Activated T-cell treated with anti-CD3 and anti-CD28 coated beads, Interleukin-2, amount 50 U/mL, for 24 hours (primary cell): ENCODE results near the gene LY6G5B.

Experiments
- DNase-seq: peaks from one replicate; pipeline ENCODE4 v3.0.0-alpha.2; 2020
- H3K27ac Mint-ChIP-seq: 2 replicates; pipeline ENCODE4 v1.8.0; 2020; ENCODE audit warnings: mild to moderate bottlenecking, mixed read lengths
- H3K27me3 Mint-ChIP-seq: 2 replicates; pipeline ENCODE4 v1.8.0; 2020; ENCODE audit warnings: mixed read lengths
- H3K36me3 Mint-ChIP-seq: 2 replicates; pipeline ENCODE4 v1.8.0; 2020; ENCODE audit warnings: low read depth, mixed read lengths
- H3K4me1 Mint-ChIP-seq: 2 replicates; pipeline ENCODE4 v1.8.0; 2020; ENCODE audit warnings: low read depth, mixed read lengths
- H3K4me3 Mint-ChIP-seq: 2 replicates; pipeline ENCODE4 v1.8.0; 2020; ENCODE audit warnings: mild to moderate bottlenecking, moderate library complexity, mixed read lengths
- H3K9me3 Mint-ChIP-seq: 2 replicates; pipeline ENCODE4 v1.8.0; 2020; ENCODE audit warnings: mixed read lengths

The LY6G5B gene

DNA sequence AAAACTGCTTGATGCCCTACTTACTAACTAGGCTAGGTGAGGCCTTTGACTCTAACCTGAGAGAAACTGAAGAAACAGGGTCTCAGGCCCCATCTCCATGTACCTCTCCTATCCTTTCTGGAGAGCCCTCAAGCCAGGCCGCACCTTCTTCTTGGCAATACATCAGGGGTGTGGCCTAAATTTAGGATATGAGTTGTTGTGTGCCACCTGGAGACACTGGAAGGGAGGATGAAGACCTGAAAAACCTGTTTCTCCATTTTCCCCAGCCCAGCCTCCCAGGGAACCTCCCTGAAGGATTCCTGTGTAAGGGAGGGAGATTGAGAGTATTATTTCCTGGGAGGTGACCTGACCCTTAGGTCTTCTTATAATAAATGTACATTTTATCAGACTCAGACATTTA is 48.5 kb downstream of the LY6G5B start:
- Mint-ChIP-seq H3K4me3 (no peak overlapping the region), H3K4me1 (peaks cover 5% of the 10 kb centered on the region), H3K9me3 (no peaks in the 10 kb centered on the region), H3K36me3 (no peaks in the 10 kb centered on the region), H3K27me3 (no peaks in the 10 kb centered on the region), H3K27ac (no peak overlapping the region)
- no peak for DNase-seq

DNA sequence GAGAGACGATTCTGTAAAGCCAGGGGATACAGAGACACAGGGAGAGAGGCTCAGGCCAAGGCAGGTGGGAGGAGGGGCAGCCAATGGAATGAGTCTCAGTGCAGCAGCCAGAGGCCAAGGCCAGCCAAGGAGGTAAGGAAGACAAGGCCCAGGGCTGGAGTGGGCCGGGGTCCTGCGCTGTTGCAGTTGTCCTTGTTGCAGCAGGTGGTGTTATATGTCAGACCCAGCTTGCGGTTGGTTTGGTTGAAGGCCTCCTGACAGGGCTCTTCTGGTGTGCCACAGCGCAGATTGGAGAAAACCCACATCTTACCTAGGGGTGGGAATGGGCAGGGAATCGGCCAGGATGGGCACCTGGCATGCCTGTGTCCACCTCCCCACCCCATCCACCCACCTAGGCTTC is 49.2 kb downstream of the LY6G5B start:
- no peaks in the 10 kb centered on the region for H3K36me3 Mint-ChIP-seq
- no peak overlapping the region for H3K27ac Mint-ChIP-seq
- H3K4me1 Mint-ChIP-seq: peaks cover 5% of the 10 kb centered on the region
- no peak overlapping the region for H3K4me3 Mint-ChIP-seq
- no peaks in the 10 kb centered on the region for H3K27me3 Mint-ChIP-seq
- no peak for DNase-seq
- no peaks in the 10 kb centered on the region for H3K9me3 Mint-ChIP-seq

DNA sequence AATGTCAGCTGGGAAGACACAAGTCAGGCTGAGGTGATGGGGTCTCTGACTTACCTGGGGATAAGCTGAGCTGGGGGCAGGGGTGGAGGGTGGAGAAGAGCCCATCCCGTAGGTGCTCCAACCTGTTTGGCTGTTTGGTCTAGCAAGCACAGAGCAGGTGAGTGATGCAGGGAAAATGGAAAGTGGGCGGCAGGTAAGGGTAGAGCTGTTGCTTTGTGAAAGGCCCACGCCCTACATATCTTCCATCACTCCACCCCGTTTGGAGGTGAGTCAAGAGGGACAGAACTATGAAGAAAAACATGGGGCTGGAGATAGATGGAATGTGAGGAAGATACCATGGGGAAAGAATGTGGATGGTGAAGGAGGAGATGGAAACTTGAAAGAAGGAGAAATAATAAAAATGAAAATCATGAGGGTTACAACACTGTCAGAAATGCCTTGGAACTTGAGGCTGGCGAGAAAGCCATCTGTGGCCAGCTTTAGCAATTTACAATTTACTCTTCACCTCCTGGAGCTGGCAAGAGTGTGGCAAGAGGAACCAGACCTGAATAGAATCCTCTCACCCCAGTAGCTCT is 50.5 kb downstream of the LY6G5B start:
- no peaks in the 10 kb centered on the region for H3K9me3 Mint-ChIP-seq

DNA sequence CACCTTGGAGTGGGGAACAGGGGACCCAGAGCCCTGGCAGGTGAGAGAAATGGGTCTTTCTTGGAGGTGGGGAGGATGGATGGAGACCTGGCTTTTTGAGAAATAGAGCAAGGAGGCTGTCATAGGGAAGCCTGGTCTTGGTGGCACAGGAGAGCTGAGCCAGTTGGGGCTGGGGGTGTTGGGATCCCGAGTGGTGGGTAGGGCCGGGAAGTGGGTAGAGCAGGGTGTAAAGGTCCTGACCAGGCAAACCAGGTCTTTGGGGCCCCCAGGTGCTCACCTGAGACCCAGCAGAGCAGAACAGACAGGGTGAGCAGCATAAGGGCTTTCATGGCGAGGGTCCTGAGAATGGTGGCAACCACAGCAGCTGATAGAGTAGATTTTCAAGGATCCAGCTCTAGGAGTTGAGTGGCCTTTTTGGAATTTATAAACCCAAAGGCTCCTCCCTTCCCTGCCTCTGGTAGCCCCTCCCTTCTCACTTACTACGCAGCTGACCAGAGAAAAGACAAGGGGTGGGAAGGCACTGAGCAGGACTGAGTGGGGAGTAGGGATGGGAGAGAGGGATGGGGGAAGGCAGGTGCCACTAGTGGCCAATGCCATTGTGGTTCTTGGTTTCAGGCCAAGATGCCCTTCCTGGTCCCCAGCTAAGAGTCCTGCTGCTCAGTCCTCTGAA is 51.7 kb downstream of the LY6G5B start, which contains the start of gene LY6G6C:
Gene LY6G6C (minus strand): TSS at position 396 of the 670 bp plus-strand sequence. CDS start 67 bp downstream, at position 329.
- no peak for DNase-seq
- Mint-ChIP-seq H3K27me3 (no peaks in the 10 kb centered on the region), H3K4me3 (no peak within 1 kb of the TSS), H3K4me1 (peaks cover 14% of the 10 kb centered on the region), H3K9me3 (no peaks in the 10 kb centered on the region), H3K27ac (no peak within 1 kb of the TSS), H3K36me3 (no peaks in the 10 kb centered on the region)

More for the DNA sequence above, 50.5 kb downstream of the LY6G5B start:
- DNase-seq: no peak
- peaks cover 4% of the 10 kb centered on the region for H3K4me1 Mint-ChIP-seq
- no peaks in the 10 kb centered on the region for H3K36me3 Mint-ChIP-seq
- H3K27me3 Mint-ChIP-seq: no peaks in the 10 kb centered on the region
- H3K4me3 Mint-ChIP-seq: no peak overlapping the region
- no peak overlapping the region for H3K27ac Mint-ChIP-seq

DNA sequence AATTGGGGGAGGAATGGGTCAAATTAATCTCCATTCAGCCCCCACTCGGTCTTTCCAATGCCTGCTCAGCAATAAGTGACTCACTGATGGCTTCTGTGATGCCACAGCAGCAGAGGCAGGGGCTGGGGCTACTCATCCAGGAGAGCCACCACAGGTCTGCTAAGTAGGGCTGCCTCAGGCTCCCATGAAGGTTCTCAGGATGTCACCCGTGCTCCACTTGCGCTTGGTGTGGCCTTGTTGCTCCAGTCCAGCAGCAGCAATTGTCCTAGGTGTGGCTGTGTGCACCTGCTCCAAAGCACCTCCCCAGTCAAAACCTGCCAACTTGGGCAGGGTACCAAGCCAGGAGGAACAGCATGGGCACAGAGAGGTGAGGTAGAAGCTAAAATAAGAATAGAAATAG is 52.4 kb downstream of the LY6G5B start:
- Mint-ChIP-seq H3K27ac (no peak overlapping the region), H3K36me3 (no peaks in the 10 kb centered on the region), H3K9me3 (no peaks in the 10 kb centered on the region), H3K27me3 (no peaks in the 10 kb centered on the region), H3K4me1 (peaks cover 21% of the 10 kb centered on the region), H3K4me3 (no peak overlapping the region)
- DNase-seq: no peak
